NCI-H2029 (cell line): ENCODE results near the gene NTRK3.

Experiments
- DNase-seq: peaks from one replicate; lab custom pipeline; 2025; lab: John Stamatoyannopoulos, UW

NTRK3 gene

DNA sequence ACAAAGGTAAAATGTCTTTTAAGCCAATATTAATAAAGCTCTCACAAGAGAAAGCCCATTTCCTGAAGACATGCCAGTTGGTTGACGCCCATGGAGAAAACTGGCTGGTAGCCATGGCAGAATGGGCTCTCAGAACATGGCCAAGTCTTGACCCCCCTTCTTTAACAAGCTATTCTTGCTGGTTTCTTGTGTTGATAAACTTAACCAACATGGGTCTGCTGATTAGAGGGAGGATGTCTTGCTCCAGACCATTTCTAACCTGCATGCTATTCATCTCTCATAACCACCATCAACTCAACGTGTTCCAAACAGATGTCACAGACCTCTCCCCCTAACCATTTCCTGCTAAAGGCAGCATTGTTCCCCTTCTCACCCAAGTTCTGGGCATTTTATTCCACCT, 25.7 kb downstream of the NTRK3 start:
- DNase-seq = no peak

DNA sequence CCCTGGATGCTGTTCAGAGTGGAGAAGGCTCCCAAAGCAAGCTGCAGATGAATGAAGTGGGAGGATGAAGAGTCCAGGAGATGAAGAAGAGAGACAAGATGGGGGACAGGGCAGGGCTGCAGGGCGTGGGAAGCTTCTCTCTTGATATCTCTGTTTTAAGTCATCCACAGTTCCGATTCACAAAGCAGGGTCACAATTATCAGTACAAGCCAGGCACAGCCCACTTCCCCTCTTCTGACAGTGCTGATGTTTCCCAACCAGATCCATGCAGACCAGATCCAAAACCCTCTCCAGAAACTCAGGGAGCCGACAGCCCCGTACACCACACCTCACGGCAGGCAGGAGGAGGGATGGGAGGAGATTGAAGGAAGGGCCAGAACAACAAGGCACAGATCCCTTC, 31.1 kb downstream of the NTRK3 start:
- DNase-seq = no peak

DNA sequence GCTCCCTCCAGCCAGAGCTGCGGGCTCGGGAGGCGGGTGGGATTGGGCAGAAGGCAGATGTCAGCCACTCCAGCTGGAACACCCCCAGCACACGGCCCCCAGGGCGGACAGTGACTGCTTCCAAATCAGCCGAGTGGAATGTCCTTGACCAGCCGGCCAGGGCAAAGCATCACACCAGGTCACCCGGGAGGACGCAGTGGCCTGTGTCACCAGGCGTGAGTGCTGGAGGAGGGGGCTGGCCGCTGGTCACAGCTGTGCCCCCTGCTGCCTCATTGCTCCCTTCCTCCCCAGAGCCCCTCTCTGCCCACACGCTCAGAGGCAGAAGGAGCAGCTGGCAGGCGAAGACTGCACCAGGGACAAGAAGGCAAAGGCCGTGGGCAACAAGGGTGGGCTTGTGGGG, 33.5 kb downstream of the NTRK3 start:
- DNase-seq = no peak

DNA sequence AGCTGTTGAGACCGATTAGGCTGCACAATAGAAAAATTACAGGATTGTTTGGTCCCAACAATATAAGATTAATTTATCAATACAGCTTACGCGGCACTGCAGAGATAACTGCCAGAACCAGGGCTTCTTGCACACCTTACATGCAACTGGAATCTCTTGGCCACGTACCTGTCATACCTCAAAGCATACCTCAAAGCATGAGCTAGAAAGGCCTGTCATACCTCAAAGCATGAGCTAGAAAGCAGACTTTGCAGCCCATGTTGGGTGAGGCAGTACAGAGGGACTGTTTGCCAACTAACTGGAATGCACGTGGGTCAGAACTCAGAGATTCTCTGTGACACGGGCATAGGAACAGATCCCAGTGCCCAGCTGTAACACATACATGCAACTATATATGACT, 34.7 kb downstream of the NTRK3 start:
- no peak for DNase-seq

DNA sequence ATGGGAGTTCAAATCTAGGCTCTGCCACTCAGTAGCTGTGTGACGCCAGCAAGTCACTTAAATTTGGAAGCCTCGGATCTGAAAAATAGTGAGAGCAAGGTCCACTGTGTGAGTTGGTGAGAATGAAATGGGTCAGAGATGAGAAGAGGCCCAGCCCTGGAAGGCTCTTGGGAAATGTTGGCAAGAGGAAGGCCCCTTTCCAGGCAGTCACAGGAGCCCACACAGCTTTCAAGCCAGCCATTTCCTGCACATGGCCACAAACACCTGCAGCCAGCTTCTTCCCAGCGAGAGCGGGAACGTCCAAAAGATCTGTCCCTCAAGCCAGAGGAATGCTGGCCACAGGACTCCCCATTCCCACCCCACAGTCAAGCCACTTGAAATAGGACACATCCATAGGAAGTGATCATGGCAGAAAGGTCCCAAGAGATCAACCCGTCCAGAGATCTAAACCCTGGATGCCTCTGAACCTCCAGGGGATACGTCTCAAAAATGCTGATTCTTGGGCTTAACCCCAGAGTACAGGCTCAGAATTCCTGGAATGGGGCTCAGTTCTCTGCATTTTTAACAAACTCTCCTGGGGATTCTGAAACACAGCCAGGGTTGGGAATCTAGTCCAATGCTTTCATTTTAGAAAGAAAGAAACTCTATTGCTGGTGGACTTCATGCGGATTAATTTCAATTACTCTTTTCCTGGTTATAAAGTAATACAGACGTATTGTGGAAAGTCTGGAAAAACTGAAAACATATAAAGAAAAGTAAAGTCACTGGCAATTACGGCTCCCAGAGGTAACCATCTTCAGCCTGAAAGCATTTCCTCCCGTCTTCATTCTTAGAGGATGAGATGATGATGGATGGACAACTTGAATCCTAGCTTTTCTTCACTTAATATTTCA, 35.9 kb downstream of the NTRK3 start:
- no peak for DNase-seq

DNA sequence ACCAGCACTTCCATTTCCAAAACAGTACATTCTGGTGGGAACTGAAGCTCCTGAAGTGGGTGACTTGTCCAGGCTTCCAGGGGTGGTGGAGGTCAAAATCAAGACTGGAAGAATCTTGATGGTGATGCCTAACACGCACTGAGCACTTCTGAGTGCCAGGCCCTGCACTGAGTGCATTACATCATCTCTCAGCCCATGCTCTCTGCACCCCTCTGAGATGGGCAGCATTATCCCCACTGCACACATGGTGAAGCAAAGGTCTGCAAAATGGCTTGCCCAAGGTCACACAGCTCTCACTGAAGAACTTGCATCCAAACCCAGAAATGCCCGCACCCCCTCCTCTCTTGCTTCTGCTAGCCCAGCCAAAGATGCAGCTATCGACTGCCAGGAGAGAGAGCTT, 36.9 kb downstream of the NTRK3 start:
- DNase-seq = no peak

DNA sequence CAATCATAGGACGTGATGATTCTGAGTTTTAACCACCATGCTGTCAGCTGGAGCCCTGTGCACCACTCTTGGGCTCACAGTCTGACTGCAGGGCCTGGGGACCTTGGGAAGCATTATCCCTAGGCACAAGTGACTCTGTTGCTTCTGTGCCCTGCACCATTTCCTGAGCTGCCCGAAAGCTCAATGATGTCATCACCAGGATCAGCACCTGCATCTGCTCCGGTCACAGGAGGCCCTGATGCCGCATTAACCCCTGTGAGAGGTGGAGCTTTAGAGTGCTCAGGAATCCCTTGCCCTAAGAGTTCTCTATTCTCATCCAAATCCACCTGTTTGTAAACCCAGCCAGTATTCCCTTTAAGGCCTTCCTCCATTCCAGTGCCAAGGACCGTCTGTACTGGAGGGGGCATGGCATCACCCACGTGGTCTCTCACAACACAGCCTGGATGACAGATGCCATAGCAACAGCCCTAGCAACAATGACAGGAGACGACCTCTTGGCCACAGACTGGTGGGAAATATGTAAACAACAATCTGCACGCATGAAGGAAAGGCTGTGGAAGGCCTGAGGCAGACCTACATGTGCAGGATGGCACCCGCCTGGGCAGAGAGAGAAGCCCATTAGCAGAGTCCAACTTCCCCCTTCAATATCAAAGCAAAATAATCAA, 37.9 kb downstream of the NTRK3 start:
- DNase-seq = peak; percentile 3

DNA sequence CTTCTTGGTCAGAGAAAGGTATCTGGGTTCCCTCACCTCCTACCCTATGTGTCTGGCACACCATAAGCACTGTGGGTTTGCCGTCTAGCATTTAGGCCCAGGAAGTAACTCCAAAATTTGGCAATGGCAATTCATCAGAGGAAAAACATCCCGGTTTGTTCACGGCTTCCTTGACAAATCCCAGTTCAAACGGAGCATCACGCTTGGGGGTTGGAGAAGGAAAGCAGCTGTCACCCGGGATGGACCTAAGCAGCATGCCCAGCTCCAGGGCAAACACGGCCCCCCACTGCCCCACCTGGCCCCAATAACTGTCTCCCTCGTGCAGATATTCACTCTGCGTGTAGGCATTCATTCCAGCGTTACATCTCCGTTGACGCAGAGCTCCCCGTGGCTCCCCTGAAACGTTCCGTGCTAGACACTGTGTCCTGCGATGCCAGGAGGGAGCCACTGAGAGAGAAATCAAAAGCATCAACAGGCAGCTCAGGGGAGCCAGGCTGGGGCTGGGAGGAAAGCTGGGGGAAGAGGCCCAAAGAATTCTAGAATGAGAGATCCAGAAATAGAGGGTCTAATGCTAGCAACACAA, 41.4 kb downstream of the NTRK3 start:
- DNase-seq = no peak

DNA sequence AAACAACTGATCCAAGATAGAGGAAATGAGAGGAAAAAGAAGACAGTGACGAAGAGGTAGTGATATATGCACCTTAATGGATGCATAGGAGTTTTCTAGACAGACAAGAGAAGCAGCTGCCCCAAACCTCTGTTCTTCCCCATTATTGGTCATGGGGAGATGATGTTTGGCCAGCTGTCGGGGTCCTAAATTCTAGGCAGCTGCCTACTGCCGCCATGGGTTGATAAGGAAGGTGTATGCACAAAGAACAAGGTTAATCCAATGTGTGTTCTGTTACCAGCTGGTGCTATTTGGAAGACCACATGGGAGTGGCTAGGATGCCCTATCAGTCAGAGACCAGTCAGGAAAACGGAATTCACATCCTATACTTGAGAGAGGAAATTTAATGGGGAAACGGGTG, 47.4 kb downstream of the NTRK3 start:
- no peak for DNase-seq

DNA sequence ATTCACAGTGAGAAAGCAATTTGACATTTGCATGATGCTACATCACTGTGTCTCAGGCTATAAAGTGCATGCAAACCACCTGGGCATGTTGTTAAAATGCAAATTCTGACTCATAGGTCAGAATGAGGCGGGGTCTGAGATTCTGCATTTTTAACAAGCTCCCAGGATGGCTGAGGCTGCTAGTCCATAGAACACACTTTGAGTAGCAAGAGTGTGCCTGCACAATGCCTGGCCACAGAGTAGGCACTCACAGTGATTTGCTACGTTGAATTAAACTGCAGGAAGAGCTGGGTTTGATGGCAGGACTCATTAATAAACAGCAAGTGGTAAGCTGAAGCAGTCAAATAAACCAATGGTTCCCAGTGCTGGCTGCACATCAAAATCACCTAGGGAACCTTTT, 48.1 kb downstream of the NTRK3 start:
- DNase-seq = no peak

DNA sequence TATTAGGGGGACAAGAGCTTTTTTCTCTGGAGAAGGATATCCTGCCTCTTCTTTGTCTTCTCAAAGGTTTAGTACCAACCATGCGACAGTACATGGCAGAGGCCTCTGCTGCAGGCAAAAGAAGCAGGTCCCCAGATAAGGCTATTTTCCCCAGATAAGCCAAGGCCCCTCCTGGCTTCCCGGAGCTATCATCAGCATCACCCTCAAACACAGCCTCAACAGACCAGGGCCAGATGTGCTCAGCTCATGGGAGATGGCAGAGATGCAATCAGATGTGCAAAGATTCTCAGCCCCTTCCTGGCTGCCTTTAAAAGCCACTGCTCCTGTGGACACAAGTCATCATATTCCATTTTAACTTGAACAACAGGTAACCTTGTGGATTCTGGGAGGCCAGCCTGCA, 49.0 kb downstream of the NTRK3 start:
- no peak for DNase-seq

DNA sequence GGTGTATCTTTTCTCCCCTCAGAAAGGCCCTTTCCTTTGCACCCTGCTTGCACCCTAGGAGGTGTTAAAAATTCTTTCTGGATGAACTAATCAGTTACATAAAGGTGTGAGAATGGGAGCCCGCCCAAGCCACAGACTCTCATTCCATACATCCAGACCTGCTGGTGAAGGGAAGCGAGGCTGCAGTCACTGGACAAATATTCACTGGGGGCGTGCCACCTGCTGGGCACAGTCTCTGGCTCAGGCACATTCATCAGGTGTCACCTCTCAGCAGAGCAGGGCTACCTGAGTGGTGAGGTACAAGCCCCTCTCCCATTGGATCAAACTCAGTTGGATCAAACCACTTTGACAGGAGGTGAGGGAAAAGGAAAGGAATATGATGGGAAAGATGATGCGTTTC, 52.0 kb downstream of the NTRK3 start:
- DNase-seq = no peak

DNA sequence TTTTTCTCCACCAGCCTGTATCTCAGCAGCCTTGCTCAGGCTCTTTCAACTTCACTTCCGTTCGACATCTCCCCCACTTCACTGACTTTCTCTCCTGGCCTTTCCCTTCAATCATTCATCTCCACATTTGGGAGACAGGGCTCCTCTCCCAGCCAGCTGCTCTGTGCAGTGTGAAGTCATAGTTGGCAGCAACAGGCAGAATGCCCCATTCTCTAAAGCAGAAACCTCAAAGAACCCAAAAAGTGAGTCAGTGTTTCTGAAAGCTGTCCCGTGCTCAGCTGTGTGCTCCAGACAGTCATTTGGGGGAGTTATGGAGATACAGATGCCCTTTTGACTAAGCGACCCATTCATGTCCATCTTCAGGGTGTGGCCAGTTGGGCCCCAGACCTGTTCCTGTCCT, 54.3 kb downstream of the NTRK3 start:
- no peak for DNase-seq

DNA sequence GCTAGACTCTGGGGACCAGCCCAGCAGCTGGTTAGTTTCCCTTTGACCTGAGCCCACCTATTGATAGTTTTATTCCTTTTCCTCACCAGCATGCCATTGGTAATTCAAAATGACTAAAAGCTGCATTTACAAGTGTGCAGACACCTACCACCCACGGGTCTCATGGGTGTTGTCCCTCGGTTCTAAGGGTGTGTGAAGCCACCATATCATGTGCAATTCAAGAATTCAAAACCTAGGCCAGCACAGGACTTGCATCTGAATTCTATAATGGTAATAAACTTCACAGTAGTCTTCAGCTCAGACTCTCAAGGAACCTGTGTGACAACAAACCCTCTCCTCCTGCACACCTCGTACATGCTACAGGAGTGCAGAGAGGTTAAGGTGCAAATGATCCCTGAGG, 55.3 kb downstream of the NTRK3 start:
- DNase-seq = no peak

DNA sequence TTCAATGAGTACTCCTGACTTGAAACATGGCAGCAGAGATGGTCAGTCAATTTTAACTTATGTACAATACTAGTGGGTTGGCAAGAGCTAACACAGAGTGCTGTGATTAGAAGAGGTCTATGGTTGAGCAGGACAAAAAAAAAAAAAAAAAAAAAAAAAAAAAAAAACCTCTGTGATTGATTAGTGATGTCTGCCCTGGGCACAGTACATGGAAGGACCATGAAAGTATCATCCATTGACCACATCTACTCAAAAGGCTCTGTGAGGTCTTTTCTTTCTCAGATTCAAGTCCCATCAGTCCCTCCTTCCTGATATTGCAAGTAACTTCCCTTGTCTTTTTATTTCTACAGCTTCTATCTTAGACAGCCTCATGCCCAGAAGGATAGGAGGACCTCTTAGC, 59.6 kb downstream of the NTRK3 start:
- DNase-seq = no peak

DNA sequence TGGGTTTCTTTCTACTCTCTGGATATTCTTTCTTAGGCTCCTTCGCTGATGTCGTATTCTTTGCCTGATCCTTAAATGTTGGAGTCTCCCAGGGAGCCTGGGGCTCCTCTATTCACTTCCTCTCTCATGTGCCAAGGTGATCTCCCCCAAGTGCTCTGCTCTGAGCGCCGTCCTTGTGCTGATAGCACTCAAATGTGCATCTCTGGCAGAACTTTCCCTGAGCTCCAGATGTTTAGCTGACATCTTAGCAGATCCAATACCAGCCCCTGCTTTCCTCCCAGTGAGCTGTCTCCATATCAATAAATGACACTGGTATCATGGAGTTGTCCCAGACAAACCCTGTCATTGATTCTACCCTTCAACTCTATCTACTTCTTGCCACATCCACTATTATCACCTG, 62.4 kb downstream of the NTRK3 start:
- no peak for DNase-seq

DNA sequence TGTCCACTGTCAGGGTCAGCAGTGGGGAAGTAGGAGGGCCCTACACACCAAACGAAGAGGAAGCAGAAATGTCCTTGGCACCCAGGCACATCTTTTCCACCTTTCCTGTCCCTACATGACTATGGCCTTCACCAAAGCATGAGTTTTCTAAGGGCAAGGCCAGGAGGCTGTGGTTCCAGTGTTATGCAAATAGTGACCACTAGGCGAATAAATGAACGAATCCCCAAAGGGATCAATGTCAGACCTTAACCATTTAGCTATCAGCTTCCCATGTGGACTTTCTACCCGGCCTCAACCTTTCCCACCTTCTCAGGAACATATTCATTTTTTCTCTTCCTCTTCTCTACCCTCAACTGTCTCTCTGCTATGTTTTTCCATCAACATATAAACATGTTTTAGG, 63.1 kb downstream of the NTRK3 start:
- no peak for DNase-seq

DNA sequence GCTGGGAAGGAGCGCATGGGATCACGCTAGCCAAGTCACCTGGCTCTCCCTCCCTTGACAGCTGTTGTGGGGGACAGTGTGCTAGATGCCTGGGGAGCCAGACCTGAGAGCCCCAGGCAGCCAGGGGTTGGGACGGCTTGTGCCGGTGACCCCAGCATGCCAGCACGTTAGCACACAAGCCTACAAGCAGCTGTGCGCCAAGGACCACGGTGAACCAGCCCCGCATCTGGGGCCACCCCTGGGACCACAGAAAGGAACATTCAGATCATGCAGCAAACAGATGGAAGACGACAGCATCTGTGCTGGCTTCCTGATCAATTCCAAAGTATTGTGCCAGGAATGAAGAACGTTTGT, 64.8 kb downstream of the NTRK3 start:
- no peak for DNase-seq

DNA sequence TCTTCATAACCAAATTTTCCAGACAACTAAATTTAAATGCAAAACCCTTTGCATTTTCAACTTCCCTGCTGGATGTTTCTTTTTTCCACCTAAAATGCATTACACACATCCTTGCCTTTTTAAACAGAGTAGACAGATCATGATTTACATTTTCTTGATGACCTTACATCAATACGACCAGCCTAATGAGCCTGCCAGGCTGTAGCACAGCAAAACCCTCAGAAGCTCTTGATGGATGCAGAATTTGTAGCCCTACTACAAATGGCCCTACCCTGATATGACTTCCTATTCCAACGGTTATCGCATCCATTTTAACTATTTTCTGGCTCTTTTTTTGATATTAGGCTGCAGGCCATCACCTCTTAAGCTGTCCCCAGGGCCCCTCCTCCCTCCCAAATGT, 66.3 kb downstream of the NTRK3 start:
- no peak for DNase-seq

DNA sequence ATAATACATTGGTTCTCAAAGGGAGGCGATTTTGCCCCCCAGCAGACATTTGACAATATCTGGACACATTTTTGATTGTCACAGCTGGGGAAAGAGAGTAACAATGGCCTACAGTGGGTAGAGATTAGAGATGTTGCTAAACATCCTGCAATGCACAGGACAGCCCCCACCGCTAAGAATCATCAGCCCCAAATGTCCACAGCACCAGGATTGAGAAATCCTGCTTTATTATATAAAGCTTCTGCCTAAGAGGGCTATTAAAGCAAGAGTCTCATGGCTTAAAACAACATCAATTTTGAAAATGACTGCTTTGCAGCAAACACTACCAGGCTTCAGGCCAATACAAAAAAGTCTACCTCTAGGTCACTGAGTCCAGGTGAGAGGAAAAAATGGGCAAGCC, 68.2 kb downstream of the NTRK3 start:
- no peak for DNase-seq

DNA sequence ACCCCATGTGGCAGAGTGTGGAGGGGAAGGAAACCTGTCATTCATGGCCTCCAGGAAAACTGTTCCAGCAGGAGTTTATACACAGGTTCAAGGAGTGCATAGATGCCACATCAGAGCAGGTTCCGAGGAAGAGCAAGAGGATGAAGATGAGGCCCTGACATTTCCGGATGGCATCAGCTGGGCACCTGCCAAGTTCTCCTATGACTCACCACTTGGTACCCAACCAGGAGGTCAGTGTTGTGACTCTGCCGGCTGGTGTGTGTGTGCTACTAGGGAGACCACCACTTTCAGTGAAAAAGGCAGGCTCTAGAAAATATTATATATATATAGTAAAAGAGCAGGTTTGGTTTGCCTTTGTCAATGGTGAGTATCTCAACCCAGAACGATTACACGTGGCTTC, 69.3 kb downstream of the NTRK3 start:
- no peak for DNase-seq

DNA sequence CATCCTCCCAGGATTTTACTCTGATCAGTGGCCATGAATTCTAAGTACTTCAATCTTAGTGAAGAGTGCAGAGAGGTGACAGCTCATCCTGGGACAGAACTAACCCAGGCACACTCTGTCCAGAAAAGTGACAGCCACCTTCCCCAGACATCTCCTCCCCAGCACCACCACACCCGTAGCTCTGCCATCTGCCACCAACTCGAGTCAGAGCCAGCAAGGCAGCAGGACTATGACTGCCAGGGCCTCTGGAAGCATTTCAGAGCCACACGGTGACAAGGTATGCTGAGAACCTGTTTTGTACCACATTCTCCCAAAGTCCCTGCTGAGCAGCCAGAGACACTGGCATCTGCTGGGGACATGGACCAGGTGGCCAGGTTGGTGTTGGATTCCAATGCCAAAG, 71.0 kb downstream of the NTRK3 start:
- DNase-seq = no peak

DNA sequence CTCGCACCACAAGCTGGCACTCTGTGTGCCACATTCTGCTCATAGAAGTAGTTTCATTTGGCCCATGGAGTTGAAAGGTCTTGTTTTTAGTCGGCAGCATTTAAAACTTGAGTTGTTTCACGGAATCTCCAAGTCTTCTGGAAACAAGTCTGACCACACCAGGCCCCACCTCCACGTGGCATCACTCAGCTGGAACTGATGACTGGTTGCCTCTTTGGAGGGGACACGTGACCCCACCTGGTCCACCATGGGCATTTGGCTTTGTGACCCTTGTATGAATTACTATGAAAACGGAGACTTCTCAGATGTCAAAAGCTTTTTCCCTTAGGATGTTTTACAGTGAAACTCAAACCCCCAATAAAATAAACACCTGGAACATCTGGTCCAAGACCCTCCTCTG, 74.9 kb downstream of the NTRK3 start:
- no peak for DNase-seq

DNA sequence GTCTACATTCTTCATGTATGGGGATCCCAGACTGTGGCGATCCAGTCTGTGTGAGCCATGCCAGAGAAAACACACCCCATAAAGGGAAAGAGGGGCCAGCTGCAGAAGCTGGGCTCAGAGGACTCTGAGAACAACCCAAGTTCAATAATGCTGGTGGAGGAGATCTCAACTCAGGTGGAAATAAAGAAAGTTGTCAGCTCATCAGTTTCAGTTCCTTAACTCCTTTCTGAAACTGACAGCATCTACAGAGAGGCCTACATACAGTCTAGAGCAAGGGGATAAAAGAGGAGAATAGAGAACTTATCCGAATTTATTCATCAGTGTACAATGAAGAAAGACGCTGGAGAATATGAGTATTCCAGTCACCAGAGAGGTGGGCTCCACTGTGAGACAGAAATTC, 77.0 kb downstream of the NTRK3 start:
- DNase-seq = no peak
